HEK293T (cell line): ENCODE results near the gene CPNE2.
"Not testable (repeated sequence)": the region's sequence is repeated elsewhere in the genome, so short reads cannot be mapped to it uniquely, and the experiment has no call there.

ENCODE experiments used
- ARNT ChIP-seq: fragments of 450-650 bp; IDR thresholded peaks from 2 replicates; pipeline ENCODE4 v1.6.1; 2017; ENCODE audit warnings: mild to moderate bottlenecking
- FOXK2 ChIP-seq: fragments of 450-650 bp; IDR thresholded peaks from 2 replicates; pipeline ENCODE4 v1.6.1; 2016; ENCODE audit warnings: mild to moderate bottlenecking
- PKNOX1 ChIP-seq: fragments of 450-650 bp; IDR thresholded peaks from 2 replicates; pipeline ENCODE4 v1.6.1; 2016
- SP1 ChIP-seq: fragments of 450-650 bp; IDR thresholded peaks from 2 replicates; pipeline ENCODE4 v1.6.1; 2017
- ZNF384 ChIP-seq: fragments of 450-650 bp; IDR thresholded peaks from 2 replicates; pipeline ENCODE4 v1.6.1; 2016

GRCh38 chr16:57099965-57100364 lies 7.6 kb downstream of the CPNE2 start:
- not testable (repeated sequence) for TF ChIP-seq FOXK2, ARNT, ZNF384, PKNOX1, SP1
